Measurements from ENCODE around the gene RASAL2.

RASAL2 gene

DNA sequence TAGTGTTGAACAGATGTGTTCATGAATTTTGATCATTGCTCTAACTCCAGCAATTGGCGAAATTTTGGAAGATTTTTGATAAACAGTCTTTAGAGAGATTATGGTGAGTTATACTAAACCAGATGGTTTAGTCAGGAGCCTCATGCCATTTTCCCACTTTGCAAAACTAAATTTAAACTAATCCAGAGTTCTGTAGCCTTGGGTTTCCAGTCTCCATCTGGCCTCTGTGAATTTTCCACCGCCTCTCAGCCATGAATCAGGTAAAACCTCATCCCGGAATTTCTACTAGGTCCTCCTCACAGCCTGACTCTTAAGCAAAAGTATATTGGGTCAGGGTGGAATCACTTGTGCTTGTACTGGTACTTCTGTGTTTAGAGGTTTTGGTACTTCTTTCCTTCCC is 358.1 kb downstream of the RASAL2 start:
- DNase-seq (ENCODE audit: low spot score) = no peak

DNA sequence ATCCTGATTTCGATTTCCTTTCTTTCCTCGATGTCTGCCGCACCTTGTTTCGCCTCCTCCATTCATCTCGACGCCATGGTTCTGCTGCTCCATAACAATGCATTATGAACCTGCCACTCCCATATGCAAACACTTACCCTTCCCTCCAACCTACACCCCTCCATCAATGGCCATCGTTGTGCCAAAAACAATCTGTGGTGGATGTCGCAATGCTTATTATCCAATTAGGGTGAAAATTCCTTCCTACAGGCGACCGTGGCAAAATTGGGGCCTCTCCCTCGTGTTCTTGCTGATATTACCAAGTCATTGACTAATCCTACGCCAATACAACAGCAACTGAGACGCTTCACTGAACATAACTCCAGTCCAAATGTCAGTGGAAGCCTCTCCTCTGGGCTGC is 362.6 kb downstream of the RASAL2 start:
- DNase-seq (ENCODE audit: low spot score) = no peak

DNA sequence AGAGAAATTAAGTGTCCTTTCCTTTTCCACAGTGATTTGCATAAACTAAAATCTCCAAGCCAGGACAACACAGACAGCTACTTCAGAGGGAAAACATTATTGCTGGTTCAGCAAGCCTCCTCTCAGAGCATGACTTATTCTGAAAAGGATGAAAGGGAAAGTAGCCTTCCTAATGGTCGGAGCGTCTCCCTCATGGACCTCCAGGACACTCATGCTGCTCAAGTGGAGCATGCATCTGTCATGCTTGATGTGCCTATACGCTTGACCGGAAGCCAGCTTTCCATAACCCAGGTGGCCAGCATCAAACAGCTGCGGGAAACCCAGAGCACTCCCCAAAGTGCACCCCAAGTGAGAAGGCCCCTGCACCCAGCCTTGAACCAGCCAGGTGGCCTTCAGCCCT is 363.7 kb downstream of the RASAL2 start:
- no peak for DNase-seq (ENCODE audit: low spot score)

DNA sequence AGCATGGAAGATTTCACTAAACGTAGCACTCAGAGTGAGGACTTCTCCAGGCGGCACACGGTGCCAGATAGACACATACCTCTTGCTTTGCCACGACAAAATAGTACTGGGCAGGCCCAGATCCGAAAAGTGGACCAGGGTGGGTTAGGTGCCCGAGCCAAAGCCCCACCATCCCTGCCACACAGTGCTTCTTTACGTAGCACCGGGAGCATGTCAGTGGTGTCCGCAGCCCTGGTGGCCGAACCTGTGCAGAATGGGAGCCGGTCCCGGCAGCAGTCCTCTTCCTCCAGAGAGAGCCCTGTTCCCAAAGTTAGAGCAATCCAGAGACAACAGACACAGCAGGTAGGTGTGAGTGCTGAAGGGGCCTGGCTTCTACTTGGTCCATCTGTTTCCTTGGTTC is 364.3 kb downstream of the RASAL2 start:
- no peak for DNase-seq (ENCODE audit: low spot score)

DNA sequence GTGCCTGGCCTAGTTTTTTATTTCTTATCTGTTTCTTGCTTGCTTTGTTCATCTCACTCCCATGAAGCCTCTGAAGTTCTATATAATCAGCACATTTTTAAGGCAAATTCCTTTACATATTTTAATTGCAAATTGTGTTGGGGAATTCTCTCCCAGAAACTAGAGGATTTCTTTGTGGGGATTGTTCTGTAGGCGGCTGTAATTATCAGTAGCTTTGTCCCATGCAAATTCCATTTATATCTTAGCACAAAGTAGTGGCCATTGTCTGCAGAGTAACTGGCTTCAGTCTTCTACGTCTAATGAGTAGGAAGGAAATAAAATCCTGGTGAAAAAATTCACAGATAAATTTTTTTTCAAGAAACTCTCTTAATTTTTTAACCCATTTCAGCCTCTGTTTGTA is 367.2 kb downstream of the RASAL2 start:
- no peak for DNase-seq (ENCODE audit: low spot score)

DNA sequence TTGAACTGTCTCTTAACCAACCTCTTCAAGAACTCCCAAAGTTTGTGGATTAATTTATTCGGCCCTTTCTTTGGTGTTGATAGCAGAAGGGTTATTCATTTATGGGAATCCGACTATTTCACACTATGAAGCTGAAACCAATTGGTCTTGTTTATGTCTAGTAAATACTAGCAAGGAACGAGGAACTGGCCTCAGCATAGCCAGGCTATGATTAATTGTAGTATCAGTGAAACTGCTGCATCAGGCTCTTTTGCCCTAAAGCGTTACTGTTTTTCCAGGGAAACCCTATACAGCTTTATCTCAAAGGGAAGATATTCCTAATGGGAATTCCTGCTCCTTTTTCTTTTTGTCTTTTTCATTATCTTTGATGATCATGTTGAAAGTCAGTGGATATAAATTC is 367.8 kb downstream of the RASAL2 start:
- DNase-seq (ENCODE audit: low spot score) = no peak

DNA sequence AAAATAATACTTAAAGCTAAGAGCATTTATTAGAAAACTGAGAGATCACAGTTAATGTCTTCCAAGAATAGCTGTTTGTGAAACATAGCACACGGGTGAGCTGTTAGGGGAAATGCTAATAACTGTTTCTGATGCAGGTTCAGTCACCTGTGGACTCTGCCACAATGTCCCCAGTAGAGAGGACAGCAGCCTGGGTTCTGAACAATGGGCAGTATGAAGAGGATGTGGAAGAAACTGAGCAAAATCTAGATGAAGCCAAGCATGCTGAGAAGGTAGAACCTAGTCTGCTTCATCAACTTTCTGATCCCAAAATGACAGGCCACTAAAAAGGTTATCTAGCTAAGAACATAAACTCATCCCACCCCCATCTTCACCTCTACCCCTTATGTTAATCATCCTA is 370.2 kb downstream of the RASAL2 start:
- no peak for DNase-seq (ENCODE audit: low spot score)

DNA sequence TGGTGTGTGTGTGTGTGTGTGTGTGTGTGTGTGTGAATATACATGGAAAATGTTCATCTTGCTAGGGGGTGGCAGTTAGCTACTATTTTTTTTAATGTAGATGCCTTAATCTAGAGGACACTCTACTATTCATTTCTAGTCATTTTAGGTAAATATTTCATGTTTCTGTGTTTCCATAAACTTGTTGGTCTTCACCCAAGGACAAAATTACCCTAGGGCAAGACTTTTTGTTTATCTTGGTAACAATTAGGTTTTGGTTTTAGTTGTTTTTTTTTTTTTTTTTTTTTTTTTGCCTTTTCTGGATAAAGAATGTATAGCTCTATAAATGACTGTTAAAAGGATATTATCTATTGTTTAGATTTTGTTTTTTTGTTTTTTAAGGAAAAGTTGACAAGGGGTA is 370.7 kb downstream of the RASAL2 start:
- DNase-seq (ENCODE audit: low spot score) = no peak

DNA sequence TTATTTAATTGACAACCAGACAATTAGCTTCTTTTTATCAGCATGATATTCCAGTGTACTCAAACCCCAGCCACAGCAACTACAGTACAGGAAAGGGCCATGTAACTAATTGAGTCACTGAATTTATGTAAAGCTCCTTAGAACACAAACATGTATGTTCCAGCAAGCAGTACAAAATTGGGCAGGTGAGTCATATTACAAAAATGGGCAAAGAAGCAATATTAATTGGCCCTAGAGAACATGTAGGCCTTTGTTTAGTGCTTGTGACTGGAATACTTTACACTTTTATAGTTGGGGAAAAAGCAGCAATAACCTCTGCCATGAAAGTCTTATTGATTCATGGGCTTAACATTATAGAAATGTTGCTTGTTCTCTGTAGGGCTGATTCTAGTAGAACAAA is 371.1 kb downstream of the RASAL2 start:
- peak; percentile 28 for DNase-seq (ENCODE audit: low spot score)

DNA sequence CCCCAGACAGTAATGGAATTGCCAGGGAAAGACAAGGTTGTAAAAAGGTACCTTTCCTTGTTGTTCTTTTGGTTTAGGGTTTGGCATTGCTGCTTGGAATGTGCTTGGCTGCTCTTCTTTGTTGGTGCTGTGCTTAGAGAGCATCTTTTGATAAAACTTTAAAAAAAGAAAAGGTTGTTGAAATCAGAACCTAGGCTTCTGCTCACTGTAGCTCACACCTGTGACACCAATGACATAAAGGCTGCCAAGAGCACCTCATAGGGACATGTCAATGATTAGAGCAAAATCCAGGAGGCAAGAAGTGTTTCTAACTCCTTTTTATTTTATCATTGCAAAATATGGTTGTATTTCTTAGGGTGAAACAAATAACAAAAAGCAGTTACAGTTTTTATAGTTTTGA is 373.9 kb downstream of the RASAL2 start:
- DNase-seq (ENCODE audit: low spot score) = no peak

DNA sequence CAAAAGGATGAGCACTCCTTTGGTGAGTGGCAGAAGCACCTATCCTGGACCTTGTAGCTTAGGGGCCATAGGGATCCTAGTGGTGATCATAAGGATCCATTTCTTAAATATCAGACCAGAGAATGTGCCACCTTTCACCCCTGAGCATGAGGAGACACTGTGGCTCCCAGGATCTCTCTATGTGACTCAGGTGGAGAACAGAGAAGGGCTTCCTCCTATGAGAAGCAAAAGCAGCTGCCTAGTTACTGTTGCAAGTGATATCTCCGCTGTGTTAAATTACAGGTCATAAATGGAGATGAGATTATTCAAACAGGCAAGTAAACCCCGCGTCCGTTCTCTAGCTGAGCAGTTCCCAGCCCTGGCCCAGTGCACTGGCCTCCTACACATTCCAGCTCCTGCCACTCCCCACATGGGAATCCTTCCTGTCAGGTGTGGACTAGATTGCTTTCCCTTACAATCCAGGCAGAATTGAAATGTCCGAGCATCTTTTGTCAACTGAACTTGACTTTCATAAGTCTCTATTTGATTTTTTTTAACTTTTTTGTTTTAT is 376.6 kb downstream of the RASAL2 start:
- DNase-seq (ENCODE audit: low spot score) = no peak

DNA sequence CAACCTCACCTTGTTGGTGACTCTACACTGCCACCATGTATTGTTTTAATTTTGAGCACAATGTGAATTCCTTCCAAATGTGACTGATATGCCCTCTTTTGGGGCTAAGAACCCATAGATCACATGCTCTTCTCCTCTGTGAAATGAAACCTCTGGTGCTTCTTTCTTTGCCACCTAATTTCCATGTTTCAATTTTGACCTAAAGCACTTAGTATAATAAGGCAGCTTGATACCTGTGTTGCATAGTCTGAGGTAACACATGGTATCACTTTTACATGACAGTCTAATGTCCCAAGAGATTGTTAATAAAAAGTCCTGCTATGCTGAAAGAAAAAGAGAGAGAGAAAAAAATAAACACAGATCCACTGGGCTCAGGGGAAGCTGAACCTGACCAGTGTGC is 378.6 kb downstream of the RASAL2 start:
- DNase-seq (ENCODE audit: low spot score) = no peak

DNA sequence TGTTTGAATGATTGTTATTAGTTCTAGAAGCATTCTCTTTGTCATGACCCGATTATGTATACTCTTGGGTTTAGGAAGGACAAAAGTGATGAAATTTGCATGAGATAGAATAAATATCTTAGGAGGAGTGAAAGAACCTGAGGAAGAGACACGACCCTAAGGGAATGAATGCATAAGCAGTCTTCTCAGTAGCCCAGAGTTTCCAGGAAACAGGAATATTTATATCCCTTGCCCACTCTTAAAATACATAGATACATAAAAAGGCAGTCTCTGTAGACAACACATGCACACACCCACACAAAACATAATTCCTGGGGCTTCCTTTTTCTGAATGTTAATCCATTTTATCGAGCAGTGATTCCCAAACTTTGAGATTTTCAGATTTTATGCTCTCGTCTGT is 383.5 kb downstream of the RASAL2 start:
- no peak for DNase-seq (ENCODE audit: low spot score)

DNA sequence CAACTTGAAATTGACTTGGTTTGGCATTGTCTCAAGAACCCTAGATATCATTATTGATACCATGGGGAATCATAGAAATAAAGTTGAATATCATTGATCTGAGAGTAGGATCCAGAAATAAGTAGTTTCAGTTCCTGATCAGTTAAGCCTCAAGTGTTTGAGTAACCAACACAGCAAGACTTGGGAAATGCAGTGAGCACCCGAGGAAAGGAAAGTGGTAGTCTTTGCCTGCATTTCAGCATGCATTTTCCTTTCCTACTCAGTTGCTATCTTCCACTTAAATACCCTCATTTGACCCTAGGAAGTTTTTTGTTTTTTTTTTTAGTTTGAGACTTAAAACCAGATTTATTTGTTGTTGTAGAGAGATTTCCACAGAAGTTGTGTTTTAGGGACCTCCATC is 383.9 kb downstream of the RASAL2 start:
- DNase-seq (ENCODE audit: low spot score) = no peak

DNA sequence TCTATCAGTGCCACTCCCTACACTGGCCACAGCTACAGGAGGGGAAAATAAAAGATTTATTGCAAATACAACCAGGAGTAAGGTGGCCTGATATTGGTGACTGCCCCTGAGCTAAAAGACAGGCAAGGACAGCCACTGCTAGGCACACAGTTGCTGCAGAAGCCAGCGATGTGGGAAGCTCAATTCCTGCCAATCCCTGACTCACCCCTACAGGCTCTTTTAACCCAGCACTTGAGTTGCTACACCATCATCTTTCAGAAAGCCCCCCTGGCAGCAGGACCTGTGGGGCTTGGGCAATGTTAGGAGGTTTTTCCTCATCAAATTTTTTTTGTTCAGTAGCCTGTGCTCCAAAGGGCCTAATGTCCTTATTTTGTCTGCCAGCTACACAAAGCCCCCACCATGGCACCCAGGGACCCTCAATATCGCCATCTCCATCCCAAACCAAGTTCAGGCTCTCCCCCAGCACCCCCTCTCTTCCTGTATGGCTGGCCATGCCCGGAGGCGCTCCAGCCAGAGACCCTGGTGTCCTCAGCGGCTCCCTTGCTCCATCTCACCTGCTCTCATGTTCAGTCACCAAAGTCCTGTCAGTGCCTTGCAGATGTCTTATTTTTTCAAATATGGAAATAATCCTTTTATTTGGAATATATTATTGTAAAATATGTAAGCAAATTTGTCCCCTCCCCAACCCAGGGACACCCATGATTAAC is 389.5 kb downstream of the RASAL2 start:
- DNase-seq (ENCODE audit: low spot score) = no peak

DNA sequence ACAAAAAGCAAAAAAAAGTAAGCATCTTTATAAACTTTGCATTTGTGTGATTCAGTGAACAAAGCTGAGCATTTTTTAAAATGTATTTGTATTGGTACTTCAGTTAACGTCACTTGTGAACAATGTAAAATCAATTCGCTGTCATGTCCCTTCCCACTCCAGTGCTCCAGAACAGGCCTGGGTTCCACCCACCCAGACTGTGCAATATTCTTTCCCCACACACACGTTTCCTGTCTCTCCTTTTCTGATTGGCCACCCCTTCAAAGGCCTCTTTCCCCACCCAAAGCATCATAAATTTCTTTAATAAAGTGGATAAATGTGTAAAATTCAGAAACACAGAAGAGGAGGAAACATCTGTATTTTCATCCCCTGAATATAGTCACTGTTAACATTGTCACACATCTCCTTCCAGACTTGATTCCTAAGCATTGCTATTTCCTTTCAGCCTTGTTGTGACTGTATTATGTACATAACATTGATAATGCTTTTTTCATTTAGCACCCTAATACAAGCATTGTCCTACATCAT is 390.9 kb downstream of the RASAL2 start:
- DNase-seq (ENCODE audit: low spot score) = no peak

DNA sequence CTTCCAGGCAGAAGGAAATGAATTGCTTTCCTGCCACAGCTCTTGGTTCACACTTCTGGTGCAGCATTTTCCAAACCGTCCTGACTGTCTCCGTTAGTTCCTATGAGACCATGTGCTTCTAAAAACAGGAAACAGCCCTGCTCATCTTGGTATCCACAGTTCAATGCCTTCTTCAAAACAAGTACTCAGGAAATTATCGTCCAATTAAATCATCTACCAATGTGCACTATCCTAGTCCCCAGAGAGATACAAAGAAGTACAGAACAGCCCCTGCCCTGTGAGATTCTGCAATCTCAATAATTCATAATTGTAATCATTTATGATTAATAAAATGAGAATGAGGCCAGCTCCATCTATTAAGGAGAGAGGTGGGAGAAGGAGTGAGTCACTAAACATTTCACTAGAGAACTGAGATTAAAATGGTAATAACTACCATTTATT is 391.7 kb downstream of the RASAL2 start:
- DNase-seq (ENCODE audit: low spot score) = no peak

DNA sequence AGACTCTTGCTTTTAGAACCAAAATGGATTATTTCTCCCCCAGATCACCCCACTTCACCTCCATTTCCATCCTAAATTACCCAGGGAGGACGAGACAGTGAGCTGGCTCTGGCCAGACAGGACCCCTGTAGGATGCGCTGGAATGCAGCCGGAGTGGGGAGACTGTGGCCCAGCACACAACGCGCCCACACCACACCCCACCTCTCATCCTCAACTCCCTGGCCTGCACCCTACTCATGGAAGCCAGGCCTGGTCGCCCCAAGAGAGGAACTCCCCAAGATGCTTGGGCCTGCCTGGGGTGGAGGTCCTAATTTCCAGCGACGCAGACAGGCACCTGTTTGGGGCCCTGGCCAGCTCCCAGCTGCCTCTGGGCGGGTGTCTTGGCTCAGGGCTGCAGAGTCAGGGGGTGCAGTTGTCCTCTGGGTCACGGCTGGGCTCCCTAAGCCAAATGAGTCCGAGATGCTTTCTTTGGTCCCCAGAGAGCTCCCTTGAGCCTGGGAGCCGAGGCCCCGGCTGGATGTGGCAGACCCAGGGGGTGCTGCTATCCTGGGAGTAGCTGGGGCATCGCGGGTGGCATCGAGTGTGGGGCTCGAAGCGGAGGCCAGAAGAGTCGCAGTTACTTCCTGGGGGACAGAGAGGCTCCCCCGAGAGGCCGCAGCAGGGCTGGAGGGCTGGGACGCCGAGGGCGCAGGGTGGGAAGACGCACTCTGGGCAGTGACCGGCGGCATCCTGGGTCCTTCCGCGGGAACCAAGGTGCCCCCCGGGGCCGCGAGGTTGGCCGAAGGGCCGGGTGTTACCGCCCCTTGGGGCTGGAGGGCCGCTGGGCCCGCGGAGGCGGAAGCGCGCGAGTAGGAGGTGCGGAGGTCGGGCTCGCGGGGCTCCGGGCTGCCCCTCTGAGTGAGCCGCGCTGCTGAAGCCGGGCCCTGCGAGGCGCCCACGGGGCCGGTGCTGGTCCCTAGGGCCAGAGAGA is 392.5 kb downstream of the RASAL2 start:
- DNase-seq (ENCODE audit: low spot score) = no peak

DNA sequence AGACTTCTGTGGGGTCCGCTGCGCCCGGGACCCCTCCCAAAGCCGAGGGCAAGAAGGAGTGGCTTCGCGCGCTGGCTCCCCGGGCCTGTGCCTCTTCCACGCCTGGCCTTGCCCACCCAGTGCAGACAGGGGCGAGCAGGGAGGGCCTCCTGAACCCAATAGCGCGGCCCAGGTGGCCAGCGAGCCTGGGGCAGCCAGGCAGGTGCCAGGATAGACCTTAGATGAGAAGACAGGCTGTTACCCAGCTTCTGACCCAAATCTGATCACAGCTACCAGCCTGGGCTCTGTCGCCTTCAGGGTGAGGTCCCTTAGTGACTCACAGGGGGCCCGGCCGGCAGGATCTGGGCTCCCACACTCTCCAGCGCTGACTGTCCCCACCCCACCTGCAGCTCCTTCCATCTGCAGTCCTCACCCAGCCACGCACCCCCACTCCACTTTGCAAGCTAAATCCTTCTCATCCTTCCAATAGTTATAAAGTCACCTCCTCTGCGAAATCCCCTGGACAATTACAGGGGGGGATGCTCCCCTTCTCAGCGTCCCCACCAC is 393.2 kb downstream of the RASAL2 start:
- no peak for DNase-seq (ENCODE audit: low spot score)

DNA sequence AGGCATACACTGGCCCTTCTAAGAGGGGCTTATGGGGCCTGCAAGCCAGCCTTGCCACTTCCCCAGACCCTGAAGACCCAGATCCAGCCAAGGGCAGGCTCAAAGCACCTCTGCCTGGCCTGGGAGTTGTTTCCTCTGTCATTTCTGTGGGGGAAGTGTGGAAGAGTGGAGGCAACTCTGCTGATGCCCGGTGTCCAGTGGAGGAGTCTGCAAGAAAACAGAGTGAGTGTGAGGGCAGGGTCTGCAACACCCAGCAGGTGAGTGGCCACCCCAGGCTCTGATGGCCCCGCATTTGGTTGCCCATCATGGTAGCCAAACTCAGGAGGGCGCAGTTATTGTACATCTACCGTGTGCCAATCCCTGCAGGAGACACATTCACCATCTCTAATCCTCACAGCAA is 394.5 kb downstream of the RASAL2 start:
- DNase-seq (ENCODE audit: low spot score) = no peak

DNA sequence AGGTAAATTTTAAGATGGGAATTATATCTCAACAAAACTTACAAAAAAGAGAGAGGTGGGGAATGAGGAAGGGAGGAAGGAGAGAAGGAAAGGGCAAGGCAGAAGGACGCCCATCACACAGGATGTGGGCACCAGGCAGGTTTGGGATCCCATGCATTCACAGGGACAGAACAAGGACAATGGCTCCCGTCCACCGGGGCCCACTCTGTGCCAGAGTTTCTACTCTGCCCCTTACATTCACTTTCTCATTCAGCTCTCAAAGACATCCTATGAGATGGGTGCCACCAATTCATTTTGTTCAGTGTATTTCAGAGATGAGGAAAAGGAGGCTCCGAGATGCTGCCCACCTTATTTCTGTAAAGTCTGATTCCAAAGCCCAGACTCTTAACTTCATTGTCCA is 395.5 kb downstream of the RASAL2 start:
- DNase-seq (ENCODE audit: low spot score) = no peak

DNA sequence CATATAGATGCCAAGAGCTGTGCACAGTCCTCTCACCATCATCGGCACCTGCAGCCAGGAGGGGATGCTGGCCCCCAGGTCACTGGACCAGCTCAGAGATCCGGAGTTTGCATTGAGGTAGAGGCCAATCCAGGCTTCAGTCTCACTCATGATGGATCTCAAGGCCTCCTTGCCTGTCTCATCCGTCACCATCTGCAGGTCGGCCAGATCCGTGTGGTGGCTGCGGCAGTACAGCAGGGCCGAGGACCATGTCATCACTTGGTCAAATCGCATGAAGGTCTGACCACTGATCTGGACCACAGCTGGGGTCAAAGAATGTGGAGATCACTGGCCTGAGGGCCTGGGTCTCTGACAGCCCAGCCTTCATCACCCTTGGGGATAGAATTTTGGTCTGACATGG is 396.2 kb downstream of the RASAL2 start:
- DNase-seq (ENCODE audit: low spot score) = no peak

DNA sequence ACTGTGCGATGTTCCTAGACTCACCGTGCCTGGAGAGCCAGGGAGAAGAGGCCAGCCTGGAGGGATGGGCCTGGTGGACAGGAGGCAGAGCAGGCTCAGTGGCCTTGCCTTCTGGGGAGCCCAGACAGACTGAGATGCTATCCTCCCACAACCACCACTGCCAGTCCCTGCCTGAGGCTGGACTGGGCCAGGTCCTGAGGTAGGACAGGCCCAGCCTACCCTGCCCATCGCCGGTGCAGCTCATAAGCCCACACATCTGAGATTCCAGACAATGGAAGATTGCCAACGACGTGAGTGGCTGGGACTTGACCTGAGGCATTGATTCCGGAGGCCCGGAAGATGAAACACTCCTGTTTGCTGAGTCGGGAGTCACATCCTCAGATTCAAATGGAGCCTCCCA is 397.1 kb downstream of the RASAL2 start:
- no peak for DNase-seq (ENCODE audit: low spot score)

Measured in RKO (cell line).